Neutrophil (primary cell): ENCODE measurements around the gene STRN4.
"Not testable (repeated sequence)": the region's sequence is repeated elsewhere in the genome, so short reads cannot be mapped to it uniquely, and the experiment has no call there.

Experiments used
- H3K27ac ChIP-seq: fragments of 200-600 bp; sonication (generic); 2 replicates; pipeline ENCODE4 v1.5.1; 2016; ENCODE audit warnings: mild to moderate bottlenecking, moderate library complexity
- H3K27me3 ChIP-seq: fragments of 200-600 bp; sonication (generic); 2 replicates; pipeline ENCODE4 v1.6.0; 2016; ENCODE audit warnings: mild to moderate bottlenecking
- H3K36me3 ChIP-seq: fragments of 200-600 bp; sonication (generic); 2 replicates; pipeline ENCODE4 v1.5.1; 2017
- H3K4me1 ChIP-seq, 2 experiments: fragments of 200-600 bp in 1 of 2; sonication (generic) in 1 of 2; 1 replicate in 1 of 2; 2 replicates in 1 of 2; pipeline versions ENCODE4 v1.5.1 to v1.6.1; 2013 to 2016; ENCODE audit warnings: low read depth in 1 of 2, low read length in 1 of 2, mild to moderate bottlenecking in 1 of 2, moderate library complexity in 1 of 2; ENCODE audit not compliant: control insufficient read depth in 1 of 2, insufficient read depth in 1 of 2
- H3K4me3 ChIP-seq, 2 experiments: fragments of 200-600 bp in 1 of 2; sonication (generic) in 1 of 2; 1 replicate in 1 of 2; 2 replicates in 1 of 2; pipeline ENCODE4 v1.5.1; 2013 to 2016; ENCODE audit warnings: low read depth in 1 of 2, low read length in 1 of 2, mild to moderate bottlenecking in 1 of 2, moderate library complexity in 1 of 2
- H3K9me3 ChIP-seq: fragments of 200-600 bp; sonication (generic); 2 replicates; pipeline ENCODE4 v1.5.1; 2016
- CTCF ChIP-seq: fragments of 200-600 bp; sonication (generic); IDR thresholded peaks from 2 replicates; pipeline ENCODE4 v1.5.1; 2016; ENCODE audit warnings: antibody characterized with exemption

The STRN4 gene

GRCh38 chr19:46775642-46776258 lies 29.5 kb upstream of the STRN4 start:
- Histone ChIP-seq H3K4me1 (peaks cover 5 to 11% of the 10 kb centered on the region in 2 experiments), H3K4me3 (no peak overlapping the region), H3K27me3 (no peaks in the 10 kb centered on the region), H3K36me3 (peaks cover 17% of the 10 kb centered on the region), H3K27ac (no peak overlapping the region), H3K9me3 (no peaks in the 10 kb centered on the region)
- TF ChIP-seq CTCF, result no peak

GRCh38 chr19:46773018-46773399 lies 26.8 kb upstream of the STRN4 start:
- no peak overlapping the region for H3K27ac ChIP-seq
- H3K4me1 ChIP-seq, result peaks cover 0 to 1% of the 10 kb centered on the region in 2 experiments
- H3K27me3 ChIP-seq, result no peaks in the 10 kb centered on the region
- H3K9me3 ChIP-seq, result no peaks in the 10 kb centered on the region
- TF ChIP-seq CTCF, result no peak
- peaks cover 17% of the 10 kb centered on the region for H3K36me3 ChIP-seq
- no peak overlapping the region for H3K4me3 ChIP-seq

GRCh38 chr19:46772170-46773017 lies 26.1 kb upstream of the STRN4 start:
- TF ChIP-seq CTCF, result no peak
- no peak overlapping the region for H3K4me3 ChIP-seq
- no peaks in the 10 kb centered on the region for H3K27me3 ChIP-seq
- no peaks in the 10 kb centered on the region for H3K4me1 ChIP-seq
- no peak overlapping the region for H3K27ac ChIP-seq
- H3K9me3 ChIP-seq, result no peaks in the 10 kb centered on the region
- H3K36me3 ChIP-seq, result peaks cover 17% of the 10 kb centered on the region

GRCh38 chr19:46768746-46769145 lies 22.5 kb upstream of the STRN4 start:
- H3K27ac ChIP-seq, H3K27me3 ChIP-seq, H3K4me3 ChIP-seq, H3K9me3 ChIP-seq, H3K4me1 ChIP-seq, H3K36me3 ChIP-seq: not testable (repeated sequence)

- TF ChIP-seq CTCF, result peak; percentile 80
- Histone ChIP-seq H3K9me3 (no peaks in the 10 kb centered on the region), H3K27ac (no peak overlapping the region), H3K4me3 (no peak overlapping the region), H3K4me1 (no peaks in the 10 kb centered on the region), H3K36me3 (no peaks in the 10 kb centered on the region), H3K27me3 (no peaks in the 10 kb centered on the region)
Measured at GRCh38 chr19:46766569-46767317, 20.5 kb upstream of the STRN4 start.
